ENCODE data around the gene TUBB6. TPM values are rescaled to one million over a fixed set of nuclear protein-coding genes. Genes with fewer than 3 reads are reported as not detected.

TUBB6 gene
- total and polyA plus RNA-seq, 11 donors: 64.8 to 800 (median 126) TPM

DNA sequence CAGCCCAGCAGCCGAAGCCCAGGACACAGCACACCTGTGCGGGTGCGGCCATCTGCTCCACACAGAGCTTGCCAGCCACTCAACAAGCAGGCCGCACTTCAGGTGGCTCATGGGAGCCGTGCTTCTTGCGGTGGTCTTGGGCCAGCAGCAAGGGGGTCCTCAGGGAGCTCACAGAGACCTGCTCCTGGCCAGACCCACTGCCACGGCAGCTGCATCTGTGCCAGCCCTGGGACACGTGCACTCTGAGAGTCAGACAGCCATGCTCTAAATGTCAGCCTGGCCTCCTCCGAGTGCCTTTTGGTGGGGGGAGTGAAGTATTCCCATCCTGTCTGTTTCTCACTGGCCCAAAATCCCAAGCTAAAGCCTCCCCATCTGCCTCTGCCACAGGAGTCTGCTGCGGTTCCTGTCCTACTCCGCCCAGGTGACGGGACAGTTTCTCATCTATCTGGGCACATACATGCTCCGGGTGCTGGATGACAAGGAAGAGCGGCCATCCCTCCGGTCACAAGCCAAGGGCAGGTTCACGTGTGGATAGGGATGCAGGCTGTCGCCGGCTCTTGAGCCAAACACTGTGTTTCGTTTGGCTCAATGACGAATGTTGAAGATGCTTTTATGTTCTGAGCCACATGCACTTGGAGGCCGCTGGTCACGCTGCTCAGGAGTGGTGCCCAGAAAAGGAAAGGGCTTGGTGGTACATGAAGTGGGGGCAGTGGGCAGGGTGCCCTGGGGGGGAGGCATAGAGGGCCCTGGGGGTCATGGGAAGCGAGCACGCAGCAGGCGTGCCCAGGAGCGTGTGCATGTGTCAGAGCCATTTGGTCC, 31.1 kb upstream of the TUBB6 start:
- H3K9me3 ChIP-seq: no peaks in the 10 kb centered on the region
- peak overlapping the region in 4 of 12 donors; percentile 38 to 99 (median 93) for H3K27ac ChIP-seq
- no peaks in the 10 kb centered on the region for H3K36me3 ChIP-seq
- WGBS, 4 donors: 82 to 90% (median 84%) methylated on average over 19 to 26 of the region's 26 CpGs
- ATAC-seq (no peak), DNase-seq (peak in 1 of 5 donors; percentile 59)
- intact Hi-C loops (cut with DNase I): loop anchor here in 1 of 10 donors (5.0 kb wide), 1 partner anchor 40 kb away; no protein-coding TSS in a partner anchor
- H3K27me3 ChIP-seq: no peaks in the 10 kb centered on the region
- no peak for TF ChIP-seq POLR2A (IDR thresholded peaks at IDR 0.05)
- TF ChIP-seq CTCF (IDR thresholded peaks at IDR 0.05): no peak
- H3K4me1 ChIP-seq: peaks cover 0 to 37% (median 22%) of the 10 kb centered on the region in 12 donors
- H3K4me3 ChIP-seq: no peak overlapping the region

DNA sequence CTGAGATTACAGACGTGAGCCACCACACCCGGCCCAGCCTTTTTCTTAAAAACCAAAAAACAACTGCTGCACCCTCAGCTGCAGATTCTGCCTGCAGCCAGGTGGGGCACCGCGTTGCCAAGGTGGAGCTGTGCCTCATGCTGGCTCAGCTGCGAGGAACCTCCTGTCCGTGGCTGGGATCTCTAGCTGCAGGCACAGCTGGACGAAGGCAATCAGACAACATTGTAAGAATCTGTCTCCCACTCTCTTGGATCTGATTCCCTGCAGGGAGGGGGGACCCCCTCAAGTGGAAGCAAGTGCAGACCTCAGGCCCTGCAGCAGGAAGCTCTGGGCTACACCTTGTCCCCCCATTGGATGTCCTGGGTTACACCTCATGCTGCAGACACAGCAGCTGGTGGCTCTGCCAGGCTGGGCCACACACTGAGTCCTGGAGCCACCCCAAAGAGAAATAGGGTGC, 29.8 kb upstream of the TUBB6 start:
- H3K36me3 ChIP-seq: no peaks in the 10 kb centered on the region

GRCh38 chr18:12278741-12279682, 29.0 kb upstream of the TUBB6 start:
- Histone ChIP-seq H3K4me3 (peak overlapping the region; percentile 3 to 61 (median 48)), H3K4me1 (peaks cover 0 to 34% (median 22%) of the 10 kb centered on the region in 12 donors), H3K36me3 (no peaks in the 10 kb centered on the region), H3K27me3 (no peaks in the 10 kb centered on the region), H3K9me3 (no peaks in the 10 kb centered on the region), H3K27ac (peak overlapping the region; percentile 87 to 100 (median 96))
- 8 to 17% (median 15%) methylated on average over 14 to 30 of the region's 30 CpGs for WGBS, 4 donors
- TF ChIP-seq CTCF (IDR thresholded peaks at IDR 0.05) (peak in 3 of 12 donors; percentile 12 to 30 (median 15)), POLR2A (IDR thresholded peaks at IDR 0.05) (peak; percentile 71 to 89)
- ATAC-seq (peak; percentile 93 to 96 (median 95)), DNase-seq (peak; percentile 88 to 95 (median 90))
- intact Hi-C loops (cut with DNase I): loop anchor here in 3 of 10 donors (1.0 to 5.0 kb wide), 3 partner anchors 28 to 98 kb away; partner anchors contain the start of gene AFG3L2 (in 1 of the 3)

More for the DNA sequence above, 29.8 kb upstream of the TUBB6 start:
- WGBS, 4 donors: 58 to 84% (median 66%) methylated on average over 7 of the region's 7 CpGs
- peak overlapping the region in 11 of 12 donors; percentile 31 to 61 (median 48) for H3K4me3 ChIP-seq
- H3K27ac ChIP-seq: peak overlapping the region; percentile 87 to 100 (median 96)
- ATAC-seq (peak; percentile 6 to 9 (median 8)), DNase-seq (peak in 3 of 5 donors; percentile 24 to 45 (median 32))
- H3K9me3 ChIP-seq: no peaks in the 10 kb centered on the region
- peaks cover 0 to 34% (median 22%) of the 10 kb centered on the region in 12 donors for H3K4me1 ChIP-seq
- TF ChIP-seq CTCF (IDR thresholded peaks at IDR 0.05) (peak in 1 of 12 donors; percentile 8), POLR2A (IDR thresholded peaks at IDR 0.05) (no peak)
- intact Hi-C loops (cut with DNase I): loop anchor here in 3 of 10 donors (2.0 to 5.0 kb wide), 2 partner anchors 29 to 39 kb away; no protein-coding TSS in a partner anchor
- H3K27me3 ChIP-seq: no peaks in the 10 kb centered on the region

All from heart left ventricle (tissue), 16 donors.